ENCODE measurements around the gene MLH1. TPM values are rescaled to one million over a fixed set of nuclear protein-coding genes. Genes with fewer than 3 reads are reported as not detected.

The MLH1 gene
- total and polyA plus RNA-seq, 12 donors = 17.2 to 111 (median 33.3) TPM

DNA sequence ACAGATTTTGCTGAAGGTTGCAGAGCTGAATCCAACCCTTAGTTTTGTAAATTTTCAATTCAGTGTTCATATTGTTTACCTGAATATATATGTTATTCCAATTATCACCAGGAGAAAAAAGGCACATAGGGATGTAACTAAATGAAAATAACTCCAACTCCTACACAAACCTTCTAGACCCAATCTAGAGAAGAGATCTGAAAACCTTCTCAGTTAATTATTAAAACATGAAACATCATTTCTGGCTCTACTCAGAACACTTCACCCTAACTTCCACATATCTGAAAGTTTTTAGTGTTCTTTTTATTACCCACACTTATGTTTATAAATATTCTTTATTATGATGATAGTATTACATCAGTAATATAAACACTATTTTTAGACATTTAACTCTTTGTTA lies 104.5 kb downstream of the MLH1 start:
- no peaks in the 10 kb centered on the region for H3K9me3 ChIP-seq (replicated peaks in 1 of 3)
- H3K27me3 ChIP-seq = no peaks in the 10 kb centered on the region
- H3K4me1 ChIP-seq (replicated peaks in 1 of 2) = peaks cover 14 to 25% of the 10 kb centered on the region in 2 donors
- no peak for DNase-seq
- intact Hi-C loops (cut with DNase I) = no loop called here
- H3K36me3 ChIP-seq (replicated peaks in 1 of 2) = no peaks in the 10 kb centered on the region
- peak overlapping the region in 2 of 5 donors; percentile 38 to 42 for H3K27ac ChIP-seq
- TF ChIP-seq, protein P1, sequence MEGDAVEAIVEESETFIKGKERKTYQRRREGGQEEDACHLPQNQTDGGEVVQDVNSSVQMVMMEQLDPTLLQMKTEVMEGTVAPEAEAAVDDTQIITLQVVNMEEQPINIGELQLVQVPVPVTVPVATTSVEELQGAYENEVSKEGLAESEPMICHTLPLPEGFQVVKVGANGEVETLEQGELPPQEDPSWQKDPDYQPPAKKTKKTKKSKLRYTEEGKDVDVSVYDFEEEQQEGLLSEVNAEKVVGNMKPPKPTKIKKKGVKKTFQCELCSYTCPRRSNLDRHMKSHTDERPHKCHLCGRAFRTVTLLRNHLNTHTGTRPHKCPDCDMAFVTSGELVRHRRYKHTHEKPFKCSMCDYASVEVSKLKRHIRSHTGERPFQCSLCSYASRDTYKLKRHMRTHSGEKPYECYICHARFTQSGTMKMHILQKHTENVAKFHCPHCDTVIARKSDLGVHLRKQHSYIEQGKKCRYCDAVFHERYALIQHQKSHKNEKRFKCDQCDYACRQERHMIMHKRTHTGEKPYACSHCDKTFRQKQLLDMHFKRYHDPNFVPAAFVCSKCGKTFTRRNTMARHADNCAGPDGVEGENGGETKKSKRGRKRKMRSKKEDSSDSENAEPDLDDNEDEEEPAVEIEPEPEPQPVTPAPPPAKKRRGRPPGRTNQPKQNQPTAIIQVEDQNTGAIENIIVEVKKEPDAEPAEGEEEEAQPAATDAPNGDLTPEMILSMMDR (IDR thresholded peaks at IDR 0.05) = no peak
- no peak for TF ChIP-seq POLR2A (IDR thresholded peaks at IDR 0.05)
- H3K4me3 ChIP-seq = no peak overlapping the region

DNA sequence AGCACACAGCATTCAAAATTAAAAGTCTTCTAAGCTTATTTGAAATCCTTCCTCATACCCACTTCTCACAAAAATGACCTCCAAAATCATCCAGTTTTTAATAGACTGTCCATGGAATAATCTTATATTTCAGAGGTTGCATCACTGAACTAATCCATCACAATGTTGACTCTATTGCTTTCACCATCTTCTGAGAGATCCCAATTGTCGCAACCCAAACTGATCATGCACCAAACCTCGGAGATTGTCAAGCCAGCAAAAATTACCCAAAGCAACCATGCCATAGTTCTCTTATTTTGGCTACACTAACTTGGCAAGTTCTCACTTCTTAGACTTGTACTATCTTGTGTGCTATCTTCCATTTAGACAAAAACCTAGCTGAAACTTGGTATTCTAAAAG lies 105.6 kb downstream of the MLH1 start:
- no peak overlapping the region for H3K4me3 ChIP-seq
- H3K36me3 ChIP-seq (replicated peaks in 1 of 2) = no peaks in the 10 kb centered on the region
- no peak for DNase-seq
- TF ChIP-seq, protein P1 (IDR thresholded peaks at IDR 0.05) = no peak
- TF ChIP-seq POLR2A (IDR thresholded peaks at IDR 0.05) = no peak
- H3K27me3 ChIP-seq = no peaks in the 10 kb centered on the region
- H3K9me3 ChIP-seq (replicated peaks in 1 of 3) = no peaks in the 10 kb centered on the region
- H3K27ac ChIP-seq = no peak overlapping the region
- peaks cover 14 to 36% of the 10 kb centered on the region in 2 donors for H3K4me1 ChIP-seq (replicated peaks in 1 of 2)
- intact Hi-C loops (cut with DNase I) = no loop called here
- 77 to 96% (median 87%) methylated on average over 2 of the region's 2 CpGs for WGBS, 4 donors

DNA sequence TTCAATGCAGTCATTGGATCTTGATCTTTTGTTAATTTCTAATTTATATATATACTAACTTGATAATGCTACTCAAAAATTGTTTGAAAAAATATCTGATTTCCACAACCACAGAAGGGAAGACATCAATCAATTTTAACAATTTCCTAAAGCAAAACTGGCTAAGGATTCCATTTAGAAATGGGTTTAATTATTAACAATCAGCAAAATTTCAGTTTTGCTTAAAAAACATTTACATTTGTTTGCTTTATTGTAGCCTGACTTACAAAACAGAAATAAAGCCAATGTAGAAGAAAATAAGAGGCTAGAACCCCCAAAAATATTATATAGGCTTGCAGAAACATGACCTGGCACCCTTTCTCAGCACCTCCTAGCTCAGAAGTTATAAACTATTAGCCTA lies 106.2 kb downstream of the MLH1 start:
- TF ChIP-seq, protein P1 (IDR thresholded peaks at IDR 0.05) = no peak
- no peak for TF ChIP-seq POLR2A (IDR thresholded peaks at IDR 0.05)
- DNase-seq = no peak
- Histone ChIP-seq H3K27ac (no peak overlapping the region), H3K4me3 (no peak overlapping the region), H3K36me3 (replicated peaks in 1 of 2) (no peaks in the 10 kb centered on the region), H3K9me3 (replicated peaks in 1 of 3) (peaks cover 0 to 3% (median 0%) of the 10 kb centered on the region in 3 donors), H3K27me3 (no peaks in the 10 kb centered on the region), H3K4me1 (replicated peaks in 1 of 2) (peaks cover 14 to 37% of the 10 kb centered on the region in 2 donors)
- intact Hi-C loops (cut with DNase I) = no loop called here

- TF ChIP-seq, protein P1 (IDR thresholded peaks at IDR 0.05) = no peak
- no peak for TF ChIP-seq POLR2A (IDR thresholded peaks at IDR 0.05)
- no peaks in the 10 kb centered on the region for H3K27me3 ChIP-seq
- H3K9me3 ChIP-seq (replicated peaks in 1 of 3) = peaks cover 0 to 7% (median 0%) of the 10 kb centered on the region in 3 donors
- H3K27ac ChIP-seq = no peak overlapping the region
- H3K4me1 ChIP-seq (replicated peaks in 1 of 2) = peaks cover 14 to 36% of the 10 kb centered on the region in 2 donors
- intact Hi-C loops (cut with DNase I) = no loop called here
- 76 to 84% (median 80%) methylated on average over 1 of the region's 1 CpG for WGBS, 4 donors
- H3K4me3 ChIP-seq = no peak overlapping the region
- H3K36me3 ChIP-seq (replicated peaks in 1 of 2) = no peaks in the 10 kb centered on the region
- no peak for DNase-seq
Observed at GRCh38 chr3:37100411-37100810, 107.1 kb downstream of the MLH1 start.

Small RNAs within 50 kb of the gene (small RNA-seq; reads per million reads assigned to genes)
- gene RF00019 (0 reads per million in 2 donors), gene RNU6ATAC4P (0 reads per million in 2 donors)

Other genes with a start within 250 kb of the MLH1 start
- 1 to 10 TPM in 1 of 9 donors, under 1 TPM in 2, not detected in 6; under 0.01 to 1.5 (median 0.28) TPM for gene DCLK3, start 229.0 kb upstream of the MLH1 start, total RNA-seq
- under 1 TPM; 0.05 to 0.16 (median 0.13) TPM for gene DCLK3, start 229.0 kb upstream of the MLH1 start, polyA plus RNA-seq
- 10 to 100 TPM in 7 of 9 donors, 1 to 10 TPM in 2; 5.0 to 28.0 (median 17.8) TPM for gene TRANK1, start 48.5 kb upstream of the MLH1 start, total RNA-seq
- gene TRANK1, start 48.5 kb upstream of the MLH1 start, polyA plus RNA-seq = 1 to 10 TPM; 5.3 to 8.6 (median 6.6) TPM
- 10 to 100 TPM in 7 of 9 donors, 1 to 10 TPM in 2; 6.2 to 37.2 (median 22.2) TPM for gene EPM2AIP1, start 387 bp upstream of the MLH1 start, total RNA-seq
- gene EPM2AIP1, start 387 bp upstream of the MLH1 start, polyA plus RNA-seq = 10 to 100 TPM in 1 of 3 donors, 1 to 10 TPM in 2; 6.6 to 20.8 (median 6.7) TPM
- 100 to 1,000 TPM in 1 of 9 donors, 10 to 100 TPM in 8; 34.2 to 161 (median 48.7) TPM for gene LRRFIP2, start 181.1 kb downstream of the MLH1 start, total RNA-seq
- 10 to 100 TPM; 34.9 to 76.8 (median 39.4) TPM for gene LRRFIP2, start 181.1 kb downstream of the MLH1 start, polyA plus RNA-seq
- gene GOLGA4, start 249.8 kb downstream of the MLH1 start, total RNA-seq = 100 to 1,000 TPM in 3 of 9 donors, 10 to 100 TPM in 6; 62.3 to 114 (median 91.1) TPM
- gene GOLGA4, start 249.8 kb downstream of the MLH1 start, polyA plus RNA-seq = 100 to 1,000 TPM in 1 of 3 donors, 10 to 100 TPM in 2; 24.2 to 104 (median 52.0) TPM